PC-9 (cell line): Measurements from ENCODE around the gene NAGLU. TPM values are rescaled to one million over a fixed set of nuclear protein-coding genes. Genes with fewer than 3 reads are reported as not detected.

Experiments used
- BruUV-seq: library from RNA; stranded (reverse); fragments of 400-500 nt; replicated peaks from 2 replicates; lab custom pipeline; 2021; lab: Mats Ljungman, UMichigan
- CTCF ChIA-PET: fragments of 300-600 bp; sonication (Branson Sonifier 250); formaldehyde crosslinking; loops from one replicate; lab custom pipeline; 2022; ENCODE audit warnings: antibody characterized with exemption; lab: Charles Lee
- POLR2A ChIA-PET: fragments of 300-600 bp; sonication (Branson Sonifier 250); formaldehyde crosslinking; loops from one replicate; lab custom pipeline; 2022; ENCODE audit warnings: antibody characterized with exemption; ENCODE audit not compliant: unreplicated experiment; lab: Charles Lee
- DNase-seq, 2 experiments: peaks; one replicate each; pipeline versions ENCODE4 v3.0.0 to v3.0.0-alpha.2; 2015 to 2022; ENCODE audit warnings: mixed read lengths in 1 of 2
- H2AFZ ChIP-seq: fragments of 200-600 bp; sonication (generic); 2 replicates; pipeline ENCODE4 v1.8.1; 2017; ENCODE audit warnings: antibody characterized with exemption
- H3F3A ChIP-seq: fragments of 200-600 bp; sonication (generic); 2 replicates; pipeline ENCODE4 v1.8.1; 2017; ENCODE audit warnings: antibody characterized with exemption, mild to moderate bottlenecking, low read depth; ENCODE audit not compliant: insufficient read depth
- H3K27ac ChIP-seq: fragments of 200-600 bp; sonication (generic); 2 replicates; pipeline ENCODE4 v1.6.1; 2016; ENCODE audit warnings: mixed run types
- H3K27me3 ChIP-seq: fragments of 200-600 bp; sonication (generic); 2 replicates; pipeline ENCODE4 v1.6.1; 2016; ENCODE audit warnings: low read depth, mixed run types; ENCODE audit not compliant: insufficient read depth
- H3K36me3 ChIP-seq: fragments of 200-600 bp; sonication (generic); 2 replicates; pipeline ENCODE4 v1.6.1; 2016; ENCODE audit warnings: low read depth, mixed run types
- H3K4me1 ChIP-seq: fragments of 200-600 bp; sonication (generic); replicated peaks from 2 replicates; pipeline ENCODE4 v1.6.1; 2016; ENCODE audit warnings: mixed run types; ENCODE audit not compliant: insufficient read depth
- H3K4me2 ChIP-seq: fragments of 200-600 bp; sonication (generic); 2 replicates; pipeline ENCODE4 v1.6.1; 2017; ENCODE audit warnings: mixed run types
- H3K4me3 ChIP-seq: fragments of 200-600 bp; sonication (generic); 2 replicates; pipeline ENCODE4 v1.6.1; 2016; ENCODE audit warnings: mixed run types
- H3K79me2 ChIP-seq: fragments of 200-600 bp; sonication (generic); 2 replicates; pipeline ENCODE4 v1.6.1; 2017; ENCODE audit warnings: low read depth, mixed run types
- H3K9me2 ChIP-seq: fragments of 200-600 bp; sonication (generic); 2 replicates; pipeline ENCODE4 v1.8.1; 2017; ENCODE audit warnings: mild to moderate bottlenecking; ENCODE audit not compliant: insufficient read depth
- H3K9me3 ChIP-seq: fragments of 200-600 bp; sonication (generic); 2 replicates; pipeline ENCODE4 v1.8.1; 2016; ENCODE audit warnings: low read depth; ENCODE audit not compliant: insufficient read depth
- H4K20me1 ChIP-seq: fragments of 200-600 bp; sonication (generic); 2 replicates; pipeline ENCODE4 v1.8.1; 2017; ENCODE audit not compliant: insufficient read depth
- EZH2 ChIP-seq: fragments of 200-600 bp; sonication (generic); IDR thresholded peaks from 2 replicates; pipeline ENCODE4 v1.8.0; 2017; ENCODE audit warnings: antibody characterized with exemption, low read depth
- intact Hi-C: fragments of 100-400 bp; cut with micrococcal nuclease; formaldehyde crosslinking; loops from one replicate; pipeline ENCODE4 v1.10.0; 2022; ENCODE audit not compliant: unreplicated experiment
- total RNA-seq: library from RNA; stranded (reverse); gene quantifications from 2 replicates; pipeline ENCODE4 v1.2.3, GENCODE V29; 2021
- TF ChIP-seq, protein P1 (sequence below): fragments of 200-600 bp; sonication (generic); conservative IDR thresholded peaks from 2 replicates; pipeline ENCODE4 v1.6.1; 2017; ENCODE audit warnings: mixed run types, antibody characterized with exemption, mild to moderate bottlenecking, moderate library complexity

Gene NAGLU
- total RNA-seq, 1 experiment from 2014 or later: 18.2 TPM

DNA sequence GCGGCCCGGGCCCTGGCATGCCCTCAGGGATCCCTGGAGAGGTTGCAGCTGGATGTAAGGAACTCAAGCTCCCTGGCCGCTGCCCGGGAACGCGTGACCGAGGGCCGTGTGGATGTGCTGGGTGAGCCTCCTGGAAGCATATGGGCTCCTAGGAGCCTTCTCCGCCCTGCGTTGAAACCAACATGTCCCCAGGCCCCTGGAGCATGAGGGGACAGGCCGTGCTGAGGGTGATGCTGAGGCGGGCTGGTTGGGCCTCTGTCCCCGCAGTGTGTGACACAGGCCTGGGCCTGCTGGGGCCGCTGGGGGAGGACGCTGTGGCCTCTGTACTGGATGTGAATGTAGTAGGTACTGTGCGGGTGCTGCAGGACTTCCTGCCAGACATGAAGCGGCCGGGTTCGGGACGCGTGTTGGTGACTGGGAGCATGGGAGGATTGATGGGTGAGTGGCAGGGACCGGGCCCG is 11.0 kb downstream of the NAGLU start:
- Histone ChIP-seq H2AFZ (no peak overlapping the region), H3K4me1 (peaks cover 2% of the 10 kb centered on the region), H3K27me3 (no peaks in the 10 kb centered on the region), H3K36me3 (no peaks in the 10 kb centered on the region), H3K9me2 (no peaks in the 10 kb centered on the region), H3K27ac (no peak overlapping the region), H3F3A (peaks cover 19% of the 10 kb centered on the region; the same call in 1 of the 2 replicates), H3K79me2 (no peaks in the 10 kb centered on the region), H4K20me1 (no peaks in the 10 kb centered on the region), H3K4me2 (no peak overlapping the region), H3K9me3 (no peaks in the 10 kb centered on the region), H3K4me3 (no peak overlapping the region)
- intact Hi-C loops: no loop called here
- no peak for DNase-seq
- CTCF ChIA-PET: no interaction called here
- no TSS peak for BruUV-seq
- TF ChIP-seq, protein P1, sequence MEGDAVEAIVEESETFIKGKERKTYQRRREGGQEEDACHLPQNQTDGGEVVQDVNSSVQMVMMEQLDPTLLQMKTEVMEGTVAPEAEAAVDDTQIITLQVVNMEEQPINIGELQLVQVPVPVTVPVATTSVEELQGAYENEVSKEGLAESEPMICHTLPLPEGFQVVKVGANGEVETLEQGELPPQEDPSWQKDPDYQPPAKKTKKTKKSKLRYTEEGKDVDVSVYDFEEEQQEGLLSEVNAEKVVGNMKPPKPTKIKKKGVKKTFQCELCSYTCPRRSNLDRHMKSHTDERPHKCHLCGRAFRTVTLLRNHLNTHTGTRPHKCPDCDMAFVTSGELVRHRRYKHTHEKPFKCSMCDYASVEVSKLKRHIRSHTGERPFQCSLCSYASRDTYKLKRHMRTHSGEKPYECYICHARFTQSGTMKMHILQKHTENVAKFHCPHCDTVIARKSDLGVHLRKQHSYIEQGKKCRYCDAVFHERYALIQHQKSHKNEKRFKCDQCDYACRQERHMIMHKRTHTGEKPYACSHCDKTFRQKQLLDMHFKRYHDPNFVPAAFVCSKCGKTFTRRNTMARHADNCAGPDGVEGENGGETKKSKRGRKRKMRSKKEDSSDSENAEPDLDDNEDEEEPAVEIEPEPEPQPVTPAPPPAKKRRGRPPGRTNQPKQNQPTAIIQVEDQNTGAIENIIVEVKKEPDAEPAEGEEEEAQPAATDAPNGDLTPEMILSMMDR: no peak
- TF ChIP-seq EZH2: no peak
- POLR2A ChIA-PET: interaction anchor here (0.7 kb wide), 1 partner anchor 431 kb away, joined by 3 read pairs; no protein-coding TSS in a partner anchor

DNA sequence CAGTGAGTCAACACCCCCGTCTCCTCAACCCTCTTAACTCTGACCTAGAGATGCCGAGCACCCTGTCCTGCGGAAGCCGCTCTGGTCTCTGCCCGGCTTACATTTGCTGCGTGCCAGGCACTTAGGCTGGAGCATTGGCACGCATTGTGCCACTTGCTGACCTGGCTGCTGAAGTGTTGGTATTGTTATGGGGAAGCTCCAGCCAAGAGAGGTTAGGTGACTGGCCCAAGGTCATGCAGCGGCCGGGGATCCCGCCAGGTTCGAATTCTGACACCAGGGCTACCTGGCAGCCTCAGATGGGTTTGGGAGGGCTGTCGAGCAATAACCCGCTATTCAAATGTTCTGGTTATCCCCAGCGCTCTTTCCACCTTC is 11.6 kb downstream of the NAGLU start:
- H3K9me3 ChIP-seq: no peaks in the 10 kb centered on the region
- no peaks in the 10 kb centered on the region for H3K27me3 ChIP-seq
- TF ChIP-seq EZH2: no peak
- TF ChIP-seq, protein P1: no peak
- intact Hi-C loops: no loop called here
- BruUV-seq: no TSS peak
- POLR2A ChIA-PET: interaction anchor here (0.6 to 0.7 kb wide), 2 partner anchors 101 to 157 kb away, joined by 3 read pairs; no protein-coding TSS in a partner anchor
- peaks cover 20% of the 10 kb centered on the region; the same call in 1 of the 2 replicates for H3F3A ChIP-seq
- H3K79me2 ChIP-seq: no peaks in the 10 kb centered on the region
- H3K9me2 ChIP-seq: no peaks in the 10 kb centered on the region
- H3K36me3 ChIP-seq: no peaks in the 10 kb centered on the region
- no peaks in the 10 kb centered on the region for H4K20me1 ChIP-seq
- CTCF ChIA-PET: interaction anchor here (0.7 to 1.6 kb wide), 2 partner anchors 16 to 137 kb away, joined by 3 to 4 read pairs; no protein-coding TSS in a partner anchor
- DNase-seq: no peak
- H3K4me3 ChIP-seq: no peak overlapping the region
- no peak overlapping the region for H3K4me2 ChIP-seq
- H3K27ac ChIP-seq: no peak overlapping the region
- H3K4me1 ChIP-seq: no peaks in the 10 kb centered on the region
- H2AFZ ChIP-seq: no peak overlapping the region

DNA sequence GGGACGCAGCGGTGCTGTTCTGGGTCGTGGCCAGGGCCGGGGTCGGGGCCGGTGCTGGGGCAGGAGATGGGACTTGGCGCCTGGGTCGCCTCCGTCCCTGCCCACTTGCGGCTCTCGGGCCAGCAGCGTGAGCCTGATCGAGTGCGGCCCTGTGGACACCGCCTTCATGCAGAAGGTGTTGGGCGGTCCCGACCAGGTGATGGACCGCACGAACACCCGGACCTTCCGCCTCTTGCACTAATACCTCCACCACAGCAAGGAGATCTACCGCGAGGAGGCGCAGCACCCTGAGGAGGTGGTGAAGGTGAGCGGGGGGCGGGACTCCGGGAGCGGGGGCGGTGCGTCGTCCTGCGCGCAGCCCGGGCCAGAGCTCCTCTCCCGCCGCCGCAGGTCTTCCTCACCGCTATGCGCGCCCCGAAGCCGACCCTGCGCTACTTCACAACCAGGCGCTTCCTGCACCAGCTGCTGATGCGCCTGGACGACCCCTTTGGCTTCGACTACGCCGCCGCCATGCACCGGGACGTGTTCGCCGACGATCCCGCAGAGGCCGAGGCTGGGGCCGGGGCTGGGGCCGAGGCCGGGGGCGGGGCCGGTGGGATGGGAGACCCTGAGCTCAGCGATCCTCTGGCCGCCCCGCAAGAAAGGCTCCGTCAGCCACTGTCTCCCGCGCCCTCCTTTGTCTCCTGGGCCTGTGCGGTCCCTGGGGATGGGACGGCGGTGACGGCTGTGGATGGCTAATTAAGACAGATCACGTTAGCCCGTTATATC is 12.2 kb downstream of the NAGLU start:
- peak in 1 of 2 experiments; percentile 84 for DNase-seq
- Histone ChIP-seq H3K36me3 (no peaks in the 10 kb centered on the region), H3K4me1 (no peaks in the 10 kb centered on the region), H4K20me1 (no peaks in the 10 kb centered on the region), H3K9me2 (no peaks in the 10 kb centered on the region), H3K27me3 (no peaks in the 10 kb centered on the region), H3K27ac (no peak overlapping the region), H2AFZ (no peak overlapping the region), H3K4me2 (peak overlapping the region; percentile 40), H3K9me3 (no peaks in the 10 kb centered on the region), H3F3A (peaks cover 20% of the 10 kb centered on the region; the same call in 1 of the 2 replicates), H3K4me3 (peak overlapping the region; percentile 23; the same call in 1 of the 2 replicates), H3K79me2 (0 out of 2 replicates have a peak, but pooled peaks cover 3% of the 10 kb centered on the region)
- ChIA-PET CTCF (interaction anchor here (0.7 to 1.6 kb wide), 2 partner anchors 16 to 137 kb away, joined by 3 to 4 read pairs; no protein-coding TSS in a partner anchor), POLR2A (interaction anchor here (0.6 to 0.8 kb wide), 3 partner anchors 21 to 156 kb away, joined by 3 to 4 read pairs (median 3); no protein-coding TSS in a partner anchor)
- TF ChIP-seq EZH2: no peak
- TF ChIP-seq, protein P1: 0 out of 2 replicates have a peak, but pooled peaks have one; percentile 30
- intact Hi-C loops: no loop called here
- no TSS peak for BruUV-seq
